HG03159 (cell line): ENCODE data around the gene PXDN.

ENCODE experiments used
- ATAC-seq: cut with Tn5 transposase; IDR thresholded peaks from one replicate; pipeline ENCODE4 v1.9.1; 2021; ENCODE audit warnings: mild to moderate bottlenecking, moderate library complexity; ENCODE audit not compliant: unreplicated experiment

Gene PXDN

DNA sequence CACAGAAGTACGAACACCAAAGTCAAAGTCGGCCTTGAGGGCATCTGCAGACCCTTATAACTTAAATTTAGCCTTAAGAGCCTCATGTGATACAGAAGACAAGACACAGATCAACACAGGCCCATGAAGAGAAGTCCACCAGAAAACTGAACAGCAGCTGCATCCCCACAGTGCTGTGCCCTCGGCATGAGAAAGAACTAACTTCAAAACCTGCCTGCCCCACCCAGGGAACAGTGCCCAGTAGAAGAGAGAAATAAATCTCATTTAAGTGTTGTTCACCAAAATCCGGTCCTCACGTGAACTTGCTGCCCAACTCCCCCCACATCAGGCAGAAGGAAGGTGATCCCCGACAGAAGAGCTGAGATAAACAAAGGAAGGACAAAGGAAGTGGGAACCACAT, 73.7 kb downstream of the PXDN start:
- ATAC-seq, result no peak

DNA sequence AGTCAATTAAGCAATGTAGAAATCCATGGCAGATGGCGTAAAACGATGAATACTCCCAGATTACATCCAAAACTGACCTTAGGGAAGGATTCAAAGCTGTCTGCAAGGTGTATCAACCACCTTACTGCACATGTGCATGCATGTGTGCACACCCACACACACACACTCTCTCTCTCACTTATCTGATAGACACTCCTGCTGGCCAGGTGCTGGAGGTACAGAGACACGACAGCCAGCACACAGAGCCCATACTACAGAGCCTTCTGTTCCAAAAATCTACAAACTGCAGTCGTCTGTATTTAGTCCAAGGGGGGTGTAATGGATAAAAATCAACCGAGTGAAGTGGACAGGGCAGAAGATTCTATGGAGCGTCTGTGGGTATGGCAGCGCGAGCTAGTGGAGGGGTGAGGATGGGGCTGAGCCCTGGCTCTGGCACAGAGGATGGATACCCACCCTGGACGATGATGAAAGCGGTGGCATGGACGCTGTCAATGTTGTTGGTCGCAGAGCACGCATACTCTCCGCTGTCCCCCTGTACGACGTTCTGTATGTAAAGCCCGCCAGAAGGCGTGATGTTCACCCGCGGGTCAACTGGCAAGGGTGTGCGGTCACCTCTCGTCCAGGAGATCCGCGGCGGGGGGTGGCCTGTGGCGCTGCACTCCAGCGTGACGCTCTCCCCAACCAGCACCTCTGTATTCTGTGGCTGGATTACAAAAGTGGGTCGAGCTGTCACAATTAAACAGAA, 78.4 kb downstream of the PXDN start:
- ATAC-seq, result no peak

DNA sequence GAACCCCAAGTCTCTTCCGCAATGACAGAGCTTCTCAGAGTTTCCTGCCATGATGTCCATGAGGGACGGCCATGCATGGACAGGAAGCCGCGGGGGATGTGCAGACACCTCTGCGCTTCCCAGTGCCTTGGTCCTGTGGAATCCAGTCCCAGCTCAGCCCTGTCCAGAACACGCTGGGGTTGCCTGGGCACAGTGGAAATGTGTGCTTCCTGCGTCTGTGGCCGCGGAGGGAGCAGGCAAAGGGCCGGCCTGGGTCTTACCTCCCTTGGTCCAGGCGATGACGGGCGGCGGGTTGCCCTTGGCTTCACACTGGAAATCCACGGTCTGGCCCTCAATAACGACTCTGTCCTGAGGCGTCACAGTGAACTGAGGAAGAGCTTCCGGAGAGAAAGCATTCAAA, 79.6 kb downstream of the PXDN start:
- ATAC-seq, result no peak

DNA sequence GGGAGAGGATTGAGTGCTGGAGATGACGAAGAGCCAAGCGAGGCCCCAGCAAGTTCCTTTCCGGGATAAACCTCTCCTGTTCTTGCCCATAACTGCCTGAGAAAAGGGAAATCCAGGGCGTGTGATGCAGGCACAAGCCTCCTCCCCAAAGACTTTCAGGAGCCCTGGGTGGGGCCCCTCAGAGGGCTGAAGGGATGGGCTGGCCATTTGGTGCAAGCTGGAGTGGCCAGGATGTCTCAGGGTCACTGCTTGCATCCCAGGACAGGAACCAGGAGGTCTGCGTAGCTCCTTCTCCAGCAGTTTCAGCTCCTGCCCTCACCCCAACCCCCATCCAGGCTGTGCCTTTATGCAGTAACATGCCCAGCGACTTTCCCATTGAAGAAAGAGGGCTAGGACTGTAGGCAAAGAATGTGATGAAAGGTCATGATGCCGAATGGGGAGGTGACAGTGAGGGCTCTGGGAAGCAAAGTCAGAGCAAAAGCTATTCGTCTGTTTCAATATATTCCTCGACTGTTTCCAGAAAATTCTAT, 80.2 kb downstream of the PXDN start:
- no peak for ATAC-seq

DNA sequence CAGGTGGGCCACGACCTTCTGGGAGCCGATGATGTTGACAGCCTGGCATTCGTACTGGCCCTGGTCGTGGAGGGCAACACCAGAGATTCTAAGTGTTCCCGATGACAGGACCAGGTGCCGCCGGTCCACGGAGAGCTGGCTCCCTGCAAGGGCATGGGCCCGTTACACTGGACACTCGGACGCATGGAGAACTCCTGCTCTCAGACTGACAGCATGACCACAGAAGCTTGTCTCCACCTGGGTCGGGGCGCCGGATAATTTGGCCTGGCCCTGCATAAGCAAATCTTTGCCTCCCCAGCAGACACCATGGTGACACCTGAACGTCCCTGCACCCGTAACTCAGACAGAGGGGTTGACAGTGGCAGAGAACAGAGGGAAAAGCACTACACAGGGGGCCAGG, 80.7 kb downstream of the PXDN start:
- no peak for ATAC-seq

DNA sequence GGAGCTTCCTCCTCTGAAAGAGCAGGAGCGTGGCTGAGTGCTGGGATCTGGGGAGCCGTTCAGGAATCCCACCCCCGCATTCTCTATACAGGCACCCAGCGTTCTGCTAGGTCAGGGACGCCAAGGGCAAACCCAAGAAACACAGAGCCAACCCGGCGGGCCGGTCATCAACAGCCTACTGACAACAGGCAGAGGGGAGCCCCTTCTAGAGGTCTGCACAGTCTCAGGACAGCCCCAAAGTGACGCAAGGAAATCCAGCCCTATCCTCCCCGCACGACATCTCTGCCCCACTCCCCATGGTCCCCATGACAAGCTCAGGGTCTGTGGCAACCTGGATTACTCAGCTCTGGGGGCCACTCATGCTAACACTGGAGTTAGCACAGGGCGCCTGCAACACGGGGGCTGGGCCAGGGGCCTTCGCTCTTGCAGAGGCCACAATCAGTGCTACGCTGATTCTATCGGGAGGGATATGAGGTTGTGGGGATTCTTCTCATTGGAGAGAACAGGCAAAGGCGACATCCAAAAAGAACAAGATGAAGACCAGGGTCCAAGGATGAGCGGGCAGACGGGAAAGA, 81.6 kb downstream of the PXDN start:
- ATAC-seq, result no peak

DNA sequence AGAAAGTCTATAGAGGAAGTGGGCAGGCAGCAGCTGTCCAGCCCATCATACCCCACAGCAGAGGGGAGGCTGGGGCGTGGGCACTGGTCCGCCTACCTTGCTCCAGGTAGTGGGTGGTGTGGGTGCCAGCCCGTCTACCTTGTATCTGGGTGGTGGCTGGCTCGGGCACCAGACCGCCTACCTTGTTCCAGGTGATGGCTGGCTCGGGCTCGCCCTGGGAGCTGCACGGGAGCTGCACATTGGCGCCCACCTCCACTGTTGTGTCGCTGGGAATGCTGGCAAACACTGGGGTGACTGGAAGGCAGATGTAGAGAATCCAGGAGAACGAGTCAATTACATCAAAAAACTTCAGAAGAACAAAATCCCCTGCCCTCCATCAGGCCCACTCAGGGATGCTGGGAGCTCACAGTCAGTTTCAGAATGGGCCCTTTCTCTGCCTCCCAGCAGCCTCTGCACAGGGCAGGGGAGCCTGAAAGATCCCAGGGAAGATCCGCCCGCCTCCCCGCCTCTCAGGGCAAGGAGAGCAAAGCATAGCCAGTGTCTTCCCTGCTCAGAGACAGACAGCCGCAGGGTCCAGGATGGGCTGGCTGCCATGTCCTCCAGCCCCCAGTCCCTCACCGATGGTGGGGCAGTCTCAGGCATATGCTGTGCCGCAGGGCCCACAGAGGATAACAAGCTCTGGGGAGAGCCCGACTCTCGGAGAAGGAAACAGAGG, 82.3 kb downstream of the PXDN start:
- no peak for ATAC-seq

DNA sequence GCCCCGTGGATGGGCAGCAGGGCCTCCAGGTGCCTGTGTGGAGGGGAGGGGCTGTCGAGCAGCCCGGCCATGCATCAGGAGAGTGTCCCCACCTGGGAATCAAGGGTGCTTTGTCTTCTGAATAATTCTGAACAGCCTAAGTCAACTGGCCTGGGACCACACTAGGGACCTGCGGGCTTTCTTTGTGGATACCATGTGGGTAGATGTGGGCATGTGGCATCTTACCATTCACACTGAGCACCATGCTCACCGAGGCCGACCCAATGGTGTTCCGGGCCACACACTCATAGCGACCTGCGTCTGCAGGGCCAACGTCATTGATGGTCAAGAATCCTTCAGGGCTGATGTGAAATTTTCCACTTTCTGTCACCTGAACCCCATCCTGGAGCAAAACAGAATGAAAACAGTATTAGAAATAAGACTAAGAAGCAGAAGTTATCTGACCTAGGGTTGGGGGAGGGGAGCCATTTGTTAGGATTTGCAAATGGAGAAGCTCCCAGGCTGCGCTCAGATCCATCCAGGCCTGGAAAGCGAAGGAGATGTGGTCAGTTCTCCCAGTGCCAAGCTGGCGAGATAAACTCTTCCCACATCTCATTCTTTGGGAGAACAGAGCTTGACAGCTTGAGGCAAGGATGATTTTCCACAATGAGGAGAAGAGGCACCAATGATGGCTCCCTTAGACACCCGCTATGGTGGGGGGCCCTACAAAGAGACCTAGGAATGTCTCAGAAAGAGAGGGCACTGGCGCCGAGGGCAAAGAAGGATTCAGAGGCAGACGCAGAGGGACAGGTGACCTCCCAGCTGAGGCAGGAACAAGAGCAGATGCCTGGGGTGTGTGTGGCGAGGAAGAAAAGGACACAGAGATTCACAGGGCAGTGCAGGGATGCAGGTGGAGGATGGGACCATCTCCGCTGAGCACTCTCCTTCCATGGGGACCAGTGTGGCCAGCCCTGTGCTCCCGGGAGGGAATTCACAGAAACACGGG, 83.4 kb downstream of the PXDN start:
- ATAC-seq, result no peak

DNA sequence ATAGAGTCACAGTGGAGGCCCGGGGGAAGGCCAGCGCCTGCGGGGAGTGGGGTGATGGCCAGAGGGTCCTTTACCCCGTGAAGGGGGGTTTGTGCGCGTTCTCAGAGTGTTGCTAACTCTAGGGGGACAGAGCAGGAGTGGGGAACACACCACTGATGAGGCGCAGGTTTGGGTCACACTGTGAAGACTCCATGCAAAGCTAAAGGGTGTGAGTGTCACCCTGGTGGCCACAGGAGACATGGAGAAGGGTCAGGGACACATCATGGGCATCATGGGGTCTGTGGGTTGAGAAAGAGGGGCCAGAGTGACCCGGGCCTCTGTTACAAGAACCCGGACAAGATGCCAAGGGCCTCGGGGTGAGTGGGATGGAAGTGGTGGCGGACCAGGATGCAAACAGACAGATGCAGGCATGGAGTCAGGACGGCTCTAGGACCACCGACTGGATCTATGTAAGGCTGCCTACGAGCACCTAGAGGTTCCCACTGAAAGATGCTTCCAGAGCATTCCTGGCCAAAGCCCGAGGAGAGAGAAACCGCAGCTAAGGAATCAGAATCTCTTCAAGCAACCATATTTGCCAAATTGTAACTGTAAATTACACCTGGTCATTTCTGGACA, 84.3 kb downstream of the PXDN start:
- ATAC-seq, result no peak

DNA sequence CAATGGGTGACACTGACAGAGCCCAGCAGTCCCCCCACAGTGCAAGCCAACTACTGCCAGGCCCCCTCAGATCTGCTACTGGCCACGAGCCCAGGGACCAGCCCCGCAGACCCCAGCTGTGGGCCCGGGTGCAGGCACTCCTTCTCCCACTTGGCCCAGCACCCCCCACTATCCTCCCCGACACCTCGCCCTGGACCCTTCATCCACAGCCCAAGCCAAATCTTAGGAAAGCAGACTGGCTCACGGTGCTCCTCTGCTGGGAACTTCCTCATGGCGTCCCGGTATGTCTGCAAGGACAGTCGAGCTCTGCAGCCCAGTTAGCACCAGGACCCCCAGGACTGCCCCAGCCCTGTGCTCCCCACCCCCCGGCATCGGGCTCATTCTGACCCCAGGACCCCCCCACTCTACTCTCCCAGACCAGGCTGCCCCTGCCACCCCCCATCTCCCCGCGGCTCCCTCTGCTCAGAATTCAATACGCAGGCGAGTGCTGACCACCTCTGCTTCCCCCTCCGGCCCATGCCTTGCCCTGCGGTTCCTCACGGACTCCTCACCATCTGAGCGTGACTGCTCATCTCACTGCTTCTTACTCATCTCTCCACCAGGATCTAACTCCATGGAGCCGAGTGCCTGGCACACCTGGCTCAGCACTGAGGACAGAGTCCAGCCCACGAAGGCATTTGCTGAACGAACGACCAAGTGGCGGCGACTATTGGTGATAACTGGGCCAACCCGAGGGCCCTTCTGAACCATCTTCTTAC, 85.7 kb downstream of the PXDN start:
- no peak for ATAC-seq

DNA sequence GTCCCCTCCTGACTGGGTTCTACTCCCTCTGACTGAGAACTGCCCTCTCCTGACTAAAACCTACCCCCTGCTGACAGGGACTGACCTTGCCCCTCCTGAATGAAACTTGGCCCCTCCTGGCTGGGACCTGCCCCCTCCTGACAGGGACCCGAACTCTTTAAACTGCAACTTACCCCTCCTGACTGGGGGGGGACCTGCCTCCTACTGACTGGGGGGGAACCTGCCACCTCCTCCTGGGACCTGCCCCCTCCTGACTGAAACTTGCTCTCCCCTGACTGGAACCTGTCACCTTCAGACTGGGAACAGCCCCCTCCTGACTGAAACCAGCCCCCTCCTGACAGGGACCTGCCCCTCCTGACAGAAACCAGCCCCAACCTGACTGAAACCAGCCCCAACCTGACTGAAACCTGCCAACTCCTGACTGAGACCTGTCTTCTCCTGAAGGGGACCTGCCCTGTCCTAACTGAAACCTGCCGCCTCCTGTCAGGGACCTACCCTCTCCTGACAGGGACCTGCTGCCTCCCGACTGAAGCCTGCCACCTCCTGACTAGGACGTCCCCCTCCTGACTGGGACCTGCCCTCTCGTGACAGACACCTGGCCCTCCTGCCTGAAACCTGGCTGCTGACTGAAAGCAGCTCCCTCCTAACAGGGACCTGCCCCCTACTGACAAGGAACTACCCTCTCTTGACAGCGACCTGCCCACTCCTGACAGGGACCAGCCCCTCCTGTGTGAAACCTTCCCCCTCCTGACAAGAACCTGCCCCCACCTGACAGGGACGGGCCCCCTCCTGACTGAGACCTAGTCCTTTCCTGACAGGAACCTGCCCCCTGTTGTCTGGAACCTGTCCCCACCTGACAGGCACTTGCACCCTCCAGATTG, 87.1 kb downstream of the PXDN start:
- no peak for ATAC-seq

DNA sequence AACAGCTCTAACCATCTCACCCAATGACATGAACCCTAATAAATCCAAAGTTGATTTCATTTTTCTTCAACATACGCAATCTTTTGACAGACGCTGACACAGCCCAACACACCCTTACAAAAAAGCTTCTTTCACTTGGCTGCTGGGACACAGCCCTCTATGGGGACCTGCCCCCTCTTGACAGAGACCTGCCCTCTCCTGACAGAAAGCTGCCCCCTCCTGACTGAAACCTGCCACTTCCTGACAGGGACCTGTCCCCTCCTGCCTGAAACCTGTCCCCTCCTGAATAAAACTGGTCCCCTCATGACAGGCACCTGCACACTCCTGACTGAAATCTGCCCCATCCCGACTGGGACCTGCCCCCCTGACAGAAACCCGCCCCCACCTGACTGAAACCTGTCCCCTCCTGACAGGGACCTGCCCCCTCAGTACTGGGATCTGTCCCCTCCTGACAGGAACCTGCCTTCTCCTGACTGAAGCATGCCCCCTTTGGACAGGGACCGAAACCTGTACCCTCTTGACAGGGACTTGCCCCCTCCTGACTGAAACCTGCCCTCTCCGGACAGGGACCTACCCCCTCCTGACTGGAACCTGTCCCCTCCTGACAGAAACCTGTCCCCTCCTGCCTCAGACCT, 87.9 kb downstream of the PXDN start:
- no peak for ATAC-seq

DNA sequence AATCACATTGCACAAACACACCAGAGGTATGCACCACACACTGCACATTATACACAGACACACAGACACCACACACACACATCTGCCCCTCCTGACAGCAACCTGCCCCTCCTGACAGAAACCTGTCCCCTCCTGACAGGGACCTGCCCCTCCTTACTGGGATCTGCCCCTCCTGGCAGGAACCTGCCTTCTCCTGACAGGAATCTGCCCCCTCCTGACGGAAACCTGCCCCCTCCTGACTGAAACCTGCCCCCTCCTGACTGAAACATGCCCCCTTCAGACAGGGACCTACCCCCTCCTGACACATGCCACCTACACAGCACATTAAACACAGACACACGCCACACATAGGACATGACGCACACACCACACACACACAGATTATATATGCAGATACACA, 88.9 kb downstream of the PXDN start:
- ATAC-seq, result no peak

DNA sequence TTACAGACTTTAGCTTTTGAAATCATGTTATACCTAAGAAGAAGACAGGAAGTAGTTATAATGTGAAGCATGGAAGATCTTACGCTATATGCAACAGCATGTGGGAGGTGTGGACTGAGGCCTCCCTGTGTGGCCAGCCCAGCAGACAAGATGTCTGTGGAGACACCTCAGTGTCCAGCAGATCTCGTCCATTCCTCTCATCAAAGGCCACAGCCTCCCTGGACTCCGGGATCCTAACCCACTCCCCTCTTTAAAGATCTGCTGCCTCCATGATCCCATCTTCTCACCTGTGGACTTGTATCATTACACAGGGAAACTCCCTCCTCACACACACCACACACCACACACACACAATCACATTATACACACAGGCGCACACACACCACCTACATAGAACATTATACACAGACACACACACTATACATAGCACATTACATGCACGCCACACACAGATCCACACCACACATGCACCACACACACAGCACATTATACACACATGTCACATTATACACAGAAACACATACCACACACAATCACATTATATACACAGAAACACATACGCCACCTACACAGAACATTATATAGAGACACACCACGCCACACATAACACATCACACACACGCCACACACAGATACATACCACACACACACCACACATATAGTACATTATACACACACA, 89.5 kb downstream of the PXDN start:
- no peak for ATAC-seq

DNA sequence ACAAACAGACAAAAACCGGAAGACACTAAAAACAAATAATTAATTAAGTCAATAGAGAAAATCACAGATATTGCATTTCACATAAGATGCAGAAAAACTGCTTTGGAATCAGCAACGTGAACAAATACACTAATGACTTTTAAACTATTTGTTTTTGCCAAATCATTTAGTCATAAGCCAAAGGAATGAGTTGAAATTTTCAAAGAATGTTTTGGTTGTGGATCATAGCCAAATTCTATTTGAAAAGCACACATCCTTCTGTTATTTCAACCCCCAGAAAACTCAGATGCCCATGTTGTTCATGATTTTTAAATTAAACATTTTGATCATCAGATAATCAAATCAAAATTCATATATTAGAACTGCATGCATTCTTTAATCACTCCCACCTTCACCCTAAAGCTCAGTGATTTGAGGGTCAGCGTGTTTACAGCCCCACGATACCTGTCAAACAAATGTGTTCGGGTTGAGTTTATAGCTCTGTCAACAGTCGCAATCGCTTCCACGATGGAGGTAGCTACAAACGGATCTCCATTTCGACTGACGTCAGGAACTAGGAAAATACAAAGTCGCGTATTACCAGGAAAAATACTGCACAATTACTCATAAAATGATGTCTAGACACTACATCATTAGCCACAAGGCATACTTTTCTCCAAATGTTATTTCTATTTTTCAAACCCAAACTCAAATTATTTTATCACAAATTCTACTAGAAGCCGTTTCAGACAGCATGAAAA, 90.2 kb downstream of the PXDN start:
- no peak for ATAC-seq

DNA sequence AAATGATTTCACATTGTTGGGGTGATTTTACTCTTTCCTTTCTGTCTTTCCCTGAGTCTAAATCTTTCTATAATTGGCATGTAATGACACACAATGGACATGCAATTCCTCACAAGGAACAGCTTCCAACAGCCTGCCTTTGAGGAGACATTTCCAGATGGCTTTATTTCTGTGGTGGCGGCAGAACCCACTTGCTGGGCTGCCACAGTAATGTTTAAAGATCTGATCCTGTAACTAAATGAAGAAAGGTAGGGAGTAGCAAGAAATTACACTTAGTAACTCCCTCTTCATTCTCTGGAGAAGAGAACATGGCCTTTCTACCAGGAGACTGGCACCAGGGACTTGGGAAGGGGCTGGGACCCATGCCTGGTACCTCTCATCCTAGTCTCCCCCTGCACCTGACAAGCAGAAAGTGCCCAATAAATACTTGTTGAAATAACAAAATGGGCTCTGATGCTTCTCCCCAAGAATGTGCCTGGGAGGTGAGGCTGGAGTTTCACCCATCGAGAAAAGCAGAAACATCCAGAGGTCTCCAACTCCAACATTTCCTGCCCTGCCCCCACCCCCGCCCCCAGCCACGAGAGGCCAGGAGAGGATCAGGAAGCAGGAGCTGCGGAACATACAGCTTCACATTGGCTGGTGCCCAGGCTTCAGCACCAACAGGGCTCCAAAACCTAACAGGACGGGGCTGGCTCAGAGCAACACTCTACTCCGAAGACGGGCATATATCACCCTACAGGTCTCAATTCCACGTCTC, 92.1 kb downstream of the PXDN start:
- ATAC-seq, result no peak
